IgD-negative memory B cell (primary cell): Measurements from ENCODE around the gene ZNF621. TPM values are rescaled to one million over a fixed set of nuclear protein-coding genes. Genes with fewer than 3 reads are reported as not detected.
"Not testable (repeated sequence)": the region's sequence is repeated elsewhere in the genome, so short reads cannot be mapped to it uniquely, and the experiment has no call there.

ENCODE experiments used
- H3K27ac Mint-ChIP-seq, 3 donors: one replicate each; pipeline ENCODE4 v1.8.0; 2020 to 2022; ENCODE audit warnings: mild to moderate bottlenecking in 3 of 3, mixed read lengths in 3 of 3, moderate library complexity in 1 of 3
- H3K27me3 Mint-ChIP-seq: one replicate; pipeline ENCODE4 v1.8.0; 2021; ENCODE audit warnings: mixed read lengths
- H3K36me3 Mint-ChIP-seq: one replicate; pipeline ENCODE4 v1.8.0; 2020; ENCODE audit warnings: mild to moderate bottlenecking, mixed read lengths
- H3K4me1 Mint-ChIP-seq, 3 donors: one replicate each; pipeline ENCODE4 v1.8.0; 2020 to 2022; ENCODE audit warnings: mixed read lengths in 3 of 3, mild to moderate bottlenecking in 1 of 3
- H3K4me3 Mint-ChIP-seq, 4 donors: one replicate each; pipeline ENCODE4 v1.8.0; 2020 to 2022; ENCODE audit warnings: mild to moderate bottlenecking in 4 of 4, mixed read lengths in 4 of 4, moderate library complexity in 3 of 4
- H3K9me3 Mint-ChIP-seq, 3 donors: one replicate each; pipeline ENCODE4 v1.8.0; 2020 to 2021; ENCODE audit warnings: mixed read lengths in 3 of 3, mild to moderate bottlenecking in 1 of 3
- polyA plus RNA-seq: library from polyadenylated mRNA; unstranded; fragments of 300-500 nt; fragmentation: Illumina TruSeq; gene quantifications from one replicate; pipeline ENCODE4 v1.2.3, GENCODE V29; 2021

ZNF621 gene
- polyA plus RNA-seq, 1 donor from 2014 or later: 3.8 TPM

DNA sequence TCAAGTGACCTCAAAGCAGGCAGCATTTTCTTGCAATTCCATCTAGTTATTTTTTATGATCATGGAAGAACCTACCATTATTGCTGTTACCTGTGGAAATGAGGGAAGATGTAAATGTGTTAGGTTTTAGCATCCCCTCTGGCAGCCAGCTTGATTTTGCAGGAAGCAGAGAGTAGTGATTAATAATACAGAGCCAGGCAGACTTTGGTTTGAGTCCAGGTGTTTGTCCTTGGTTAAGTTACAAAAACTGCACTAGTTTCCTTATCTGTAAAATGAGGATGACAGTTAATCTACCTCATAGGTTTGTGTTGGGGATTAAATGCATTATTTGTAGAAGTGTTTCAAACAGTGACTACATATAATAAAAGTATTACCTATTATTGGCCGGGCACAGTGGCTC is 6.7 kb upstream of the ZNF621 start:
- Mint-ChIP-seq H3K4me3 (no peak overlapping the region), H3K27me3 (no peaks in the 10 kb centered on the region), H3K27ac (peak overlapping the region in 1 of 3 donors; percentile 28), H3K9me3 (no peaks in the 10 kb centered on the region), H3K36me3 (peaks cover 7% of the 10 kb centered on the region), H3K4me1 (peaks cover 0 to 1% (median 0%) of the 10 kb centered on the region in 3 donors)

DNA sequence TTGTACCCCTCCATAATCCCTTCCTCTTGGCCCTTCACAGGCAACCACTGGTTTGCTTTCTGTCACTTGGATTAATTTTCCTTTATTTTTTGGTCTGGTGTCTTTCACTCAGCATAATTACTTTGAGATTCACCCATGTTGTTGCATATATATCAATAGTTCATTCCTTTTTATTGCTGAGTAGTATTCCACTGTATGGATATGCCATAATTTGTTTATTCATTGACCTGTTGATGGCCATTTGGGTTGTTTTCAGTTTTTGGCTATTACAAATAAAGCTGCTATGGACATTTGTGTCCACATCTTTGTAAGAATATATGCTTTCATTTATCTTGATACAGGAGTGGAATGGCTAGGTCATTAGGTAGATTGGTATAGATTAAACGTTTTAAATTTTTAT is 5.9 kb upstream of the ZNF621 start:
- peaks cover 0 to 4% (median under 1%) of the 10 kb centered on the region in 3 donors for H3K4me1 Mint-ChIP-seq
- no peaks in the 10 kb centered on the region for H3K9me3 Mint-ChIP-seq
- H3K27ac Mint-ChIP-seq: no peak overlapping the region
- H3K27me3 Mint-ChIP-seq: no peaks in the 10 kb centered on the region
- peaks cover 7% of the 10 kb centered on the region for H3K36me3 Mint-ChIP-seq
- H3K4me3 Mint-ChIP-seq: no peak overlapping the region

DNA sequence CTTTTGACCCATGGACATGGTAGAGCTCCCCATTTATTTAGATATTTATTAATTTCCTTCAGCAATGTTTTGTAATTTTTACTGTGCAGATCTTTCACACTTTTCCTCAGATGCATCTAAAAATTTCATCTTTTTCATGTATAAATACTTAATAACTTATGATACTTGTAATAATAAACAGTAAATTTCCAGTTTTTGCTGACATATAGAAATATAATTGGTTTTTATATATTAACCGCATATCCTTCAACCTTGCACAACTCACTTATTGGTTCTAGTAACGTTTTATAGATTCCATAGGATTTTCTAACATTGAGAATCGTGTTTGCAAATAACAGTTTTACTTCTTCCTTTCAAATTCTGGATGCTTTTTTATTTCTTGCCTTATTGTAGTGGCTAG is 3.5 kb upstream of the ZNF621 start:
- no peaks in the 10 kb centered on the region for H3K9me3 Mint-ChIP-seq
- H3K27ac Mint-ChIP-seq: peak overlapping the region; percentile 7 to 80 (median 25)
- H3K4me3 Mint-ChIP-seq: no peak overlapping the region
- peaks cover 14 to 19% (median 16%) of the 10 kb centered on the region in 3 donors for H3K4me1 Mint-ChIP-seq
- peaks cover 3% of the 10 kb centered on the region for H3K36me3 Mint-ChIP-seq
- no peaks in the 10 kb centered on the region for H3K27me3 Mint-ChIP-seq

DNA sequence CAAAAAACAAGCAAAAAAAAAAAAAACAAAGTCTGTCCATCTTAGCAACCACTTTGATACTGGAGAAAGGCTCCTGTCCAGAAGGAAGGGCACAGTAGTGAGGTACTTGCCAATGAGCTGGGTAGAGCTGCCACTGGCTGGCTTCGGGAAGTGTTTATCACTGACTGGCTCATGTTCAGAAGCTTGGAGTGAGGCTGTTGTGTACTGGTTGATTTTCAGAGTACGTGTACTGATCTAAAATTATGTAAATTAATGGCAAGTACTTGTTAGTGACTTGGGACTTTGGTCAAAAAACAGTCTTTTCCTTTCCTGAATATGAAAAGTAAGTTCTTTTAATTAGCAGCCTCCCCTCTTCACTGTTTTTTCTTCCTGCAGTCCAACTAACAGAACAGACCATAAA is 979 bp upstream of the ZNF621 start:
- Mint-ChIP-seq H3K4me3 (peak overlapping the region; percentile 49 to 99 (median 92)), H3K36me3 (peaks cover 9% of the 10 kb centered on the region), H3K27me3 (no peaks in the 10 kb centered on the region), H3K9me3 (no peaks in the 10 kb centered on the region), H3K27ac (peak overlapping the region; percentile 88 to 97 (median 97)), H3K4me1 (peaks cover 16 to 24% (median 20%) of the 10 kb centered on the region in 3 donors)

DNA sequence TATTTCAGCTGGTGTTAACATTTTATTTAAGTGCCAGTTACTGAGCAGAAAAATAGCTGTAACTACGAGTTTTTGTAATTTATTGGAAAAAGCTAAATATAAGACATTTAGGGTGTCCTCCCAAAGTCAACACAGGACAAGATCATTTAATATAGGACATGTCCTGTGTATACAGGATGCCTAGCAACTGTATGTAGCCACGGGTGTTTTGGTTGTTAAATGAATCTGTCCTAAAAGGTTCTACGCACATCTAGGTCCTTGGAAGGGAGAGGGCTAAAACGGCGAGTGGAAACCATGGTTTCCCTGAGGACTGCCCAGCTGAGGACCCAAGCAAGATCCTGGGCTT is 565 bp upstream of the ZNF621 start:
- Mint-ChIP-seq H3K9me3 (no peaks in the 10 kb centered on the region), H3K36me3 (peaks cover 11% of the 10 kb centered on the region), H3K27ac (peak overlapping the region; percentile 88 to 97 (median 97)), H3K4me1 (peaks cover 16 to 24% (median 20%) of the 10 kb centered on the region in 3 donors), H3K4me3 (peak overlapping the region; percentile 89 to 99 (median 98)), H3K27me3 (no peaks in the 10 kb centered on the region)

DNA sequence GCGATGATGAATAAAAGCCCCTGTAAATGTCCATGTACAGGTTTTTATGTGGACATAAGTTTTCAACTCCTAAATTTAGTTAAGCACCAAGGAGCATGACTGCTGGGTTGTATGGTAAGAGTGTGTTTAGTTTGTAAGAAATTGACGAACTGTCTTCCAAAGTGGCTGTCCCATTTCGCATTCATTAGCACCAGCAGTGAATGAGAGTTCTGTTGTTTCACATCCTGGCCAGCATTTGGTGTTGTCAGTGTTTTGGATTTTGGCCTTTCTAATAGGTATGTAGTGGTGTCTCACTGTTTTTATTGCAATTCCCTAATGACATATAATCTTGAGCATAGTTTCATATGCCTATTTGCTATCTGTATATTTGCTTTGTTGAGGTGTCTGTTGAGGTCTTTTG is 3.7 kb downstream of the ZNF621 start:
- peaks cover 0 to 7% (median 5%) of the 10 kb centered on the region in 3 donors for H3K9me3 Mint-ChIP-seq
- no peaks in the 10 kb centered on the region for H3K27me3 Mint-ChIP-seq
- H3K36me3 Mint-ChIP-seq: peaks cover 31% of the 10 kb centered on the region
- H3K4me1 Mint-ChIP-seq: peaks cover 16 to 25% (median 20%) of the 10 kb centered on the region in 3 donors
- peak overlapping the region in 1 of 4 donors; percentile 21 for H3K4me3 Mint-ChIP-seq
- peak overlapping the region in 1 of 3 donors; percentile 0 for H3K27ac Mint-ChIP-seq

DNA sequence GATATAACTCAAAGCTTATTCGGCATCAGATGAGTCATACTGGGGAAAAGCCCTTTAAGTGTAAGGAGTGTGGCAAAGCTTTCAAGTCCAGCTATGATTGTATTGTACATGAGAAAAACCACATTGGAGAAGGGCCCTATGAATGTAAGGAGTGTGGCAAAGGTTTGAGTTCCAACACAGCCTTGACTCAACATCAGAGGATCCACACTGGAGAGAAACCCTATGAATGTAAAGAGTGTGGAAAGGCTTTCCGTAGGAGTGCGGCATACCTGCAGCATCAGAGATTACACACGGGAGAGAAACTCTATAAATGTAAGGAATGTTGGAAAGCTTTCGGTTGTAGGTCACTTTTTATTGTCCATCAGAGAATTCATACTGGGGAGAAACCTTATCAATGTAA is 7.5 kb downstream of the ZNF621 start:
- H3K27me3 Mint-ChIP-seq: no peaks in the 10 kb centered on the region
- no peak overlapping the region for H3K27ac Mint-ChIP-seq
- peaks cover 0 to 5% (median 1%) of the 10 kb centered on the region in 3 donors for H3K4me1 Mint-ChIP-seq
- no peak overlapping the region for H3K4me3 Mint-ChIP-seq
- H3K36me3 Mint-ChIP-seq: peaks cover 50% of the 10 kb centered on the region
- peaks cover 0 to 7% (median 7%) of the 10 kb centered on the region in 3 donors for H3K9me3 Mint-ChIP-seq

DNA sequence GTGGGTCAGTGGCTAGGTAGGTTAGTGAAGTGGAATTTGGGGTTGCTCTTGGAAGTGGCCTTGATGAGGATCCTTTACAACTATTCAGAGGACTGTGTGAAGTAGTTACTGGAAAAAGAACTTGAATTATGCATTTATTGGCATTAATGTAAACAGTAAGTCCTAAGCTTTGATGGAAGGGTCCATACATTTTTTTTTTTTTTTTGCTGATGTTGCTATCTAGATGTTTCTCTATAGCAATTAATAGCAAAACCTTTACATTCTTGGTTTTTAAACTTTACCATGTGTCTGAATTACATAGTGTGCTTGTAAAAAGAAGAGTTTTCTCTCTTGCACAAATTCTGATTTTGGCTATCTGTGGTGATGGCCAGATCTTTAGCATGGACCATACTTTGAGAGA is 9.5 kb downstream of the ZNF621 start:
- peaks cover 0 to 2% (median 0%) of the 10 kb centered on the region in 3 donors for H3K4me1 Mint-ChIP-seq
- H3K27ac Mint-ChIP-seq: no peak overlapping the region
- peaks cover 4 to 13% (median 7%) of the 10 kb centered on the region in 3 donors for H3K9me3 Mint-ChIP-seq
- no peaks in the 10 kb centered on the region for H3K27me3 Mint-ChIP-seq
- H3K4me3 Mint-ChIP-seq: no peak overlapping the region
- H3K36me3 Mint-ChIP-seq: peaks cover 46% of the 10 kb centered on the region

DNA sequence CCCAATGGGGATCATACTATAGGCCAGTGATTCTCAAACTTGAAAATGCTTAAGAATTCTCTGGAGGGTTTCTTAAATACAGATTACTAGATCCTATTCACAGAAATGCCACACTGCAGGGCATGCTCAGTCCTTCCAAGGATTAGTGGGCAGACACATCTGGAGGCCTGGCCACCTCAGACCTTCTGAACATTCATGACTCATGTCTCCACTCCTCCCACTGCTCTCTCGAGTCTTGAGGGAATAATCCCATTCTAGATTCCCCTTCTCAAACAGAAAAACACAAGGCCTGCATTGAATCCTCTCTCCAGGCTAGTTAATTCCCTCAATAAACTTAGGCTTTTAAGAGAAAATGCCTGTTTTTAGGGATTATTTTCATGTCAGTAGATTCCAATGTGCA is 22.1 kb downstream of the ZNF621 start:
- Mint-ChIP-seq H3K27ac (no peak overlapping the region), H3K4me1 (no peaks in the 10 kb centered on the region), H3K4me3 (no peak overlapping the region), H3K36me3 (peaks cover 5% of the 10 kb centered on the region), H3K9me3 (peaks cover 0 to 7% (median 3%) of the 10 kb centered on the region in 3 donors), H3K27me3 (no peaks in the 10 kb centered on the region)

DNA sequence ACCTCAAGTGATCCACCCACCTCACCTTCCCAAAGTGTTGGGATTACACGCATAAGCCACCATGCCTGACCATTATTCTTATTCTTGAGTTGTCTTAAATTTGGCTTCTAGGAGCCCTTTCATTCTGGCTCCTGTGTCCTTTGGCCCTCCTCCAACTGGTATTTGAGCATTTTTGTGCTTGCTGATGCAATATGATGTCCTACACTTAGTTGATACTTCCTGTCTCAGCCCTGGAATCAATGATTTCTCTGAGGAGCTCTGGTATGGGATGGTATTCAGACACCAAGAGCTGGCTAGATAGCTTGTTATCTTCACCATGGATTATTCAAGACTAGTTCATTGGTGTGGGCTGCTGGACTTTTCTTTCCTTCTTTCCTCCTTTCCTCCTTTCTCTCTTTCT is 25.4 kb downstream of the ZNF621 start:
- Mint-ChIP-seq H3K27me3 (no peaks in the 10 kb centered on the region), H3K27ac (no peak overlapping the region), H3K4me3 (no peak overlapping the region), H3K36me3 (peaks cover 5% of the 10 kb centered on the region), H3K4me1 (no peaks in the 10 kb centered on the region), H3K9me3 (peaks cover 0 to 7% (median 3%) of the 10 kb centered on the region in 3 donors)

DNA sequence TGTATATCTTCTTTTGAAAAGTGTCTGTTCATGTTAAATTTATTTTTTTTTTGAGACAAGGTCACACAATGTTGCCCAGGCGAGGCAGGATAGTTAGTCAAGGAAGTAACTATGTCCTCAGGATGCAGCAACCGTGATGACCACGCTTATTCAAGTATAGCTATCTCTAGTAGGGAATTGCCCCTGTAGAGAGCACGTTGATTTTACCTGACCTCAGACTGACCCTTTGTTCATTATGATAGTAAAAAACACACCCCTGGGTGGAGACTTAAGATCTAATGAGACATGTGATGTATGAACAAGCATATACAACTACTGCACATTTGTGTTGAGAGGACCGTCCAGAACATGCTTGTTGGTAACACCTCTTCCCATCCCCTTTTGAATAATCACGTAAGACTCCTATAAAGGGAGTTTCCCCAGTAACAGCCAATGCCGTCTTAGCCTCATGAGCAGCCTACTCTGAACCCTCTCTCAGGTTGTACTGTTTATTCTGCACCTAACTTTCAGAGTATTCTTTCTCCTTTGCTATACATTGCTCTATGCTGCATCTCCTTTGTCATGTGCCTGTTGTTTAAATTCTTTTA is 32.9 kb downstream of the ZNF621 start:
- H3K36me3 Mint-ChIP-seq: peaks cover 10% of the 10 kb centered on the region
- no peak overlapping the region for H3K27ac Mint-ChIP-seq
- no peaks in the 10 kb centered on the region for H3K27me3 Mint-ChIP-seq
- no peak overlapping the region for H3K4me3 Mint-ChIP-seq
- peaks cover 0 to 9% (median 6%) of the 10 kb centered on the region in 3 donors for H3K4me1 Mint-ChIP-seq
- peaks cover 0 to 3% (median 2%) of the 10 kb centered on the region in 3 donors for H3K9me3 Mint-ChIP-seq

DNA sequence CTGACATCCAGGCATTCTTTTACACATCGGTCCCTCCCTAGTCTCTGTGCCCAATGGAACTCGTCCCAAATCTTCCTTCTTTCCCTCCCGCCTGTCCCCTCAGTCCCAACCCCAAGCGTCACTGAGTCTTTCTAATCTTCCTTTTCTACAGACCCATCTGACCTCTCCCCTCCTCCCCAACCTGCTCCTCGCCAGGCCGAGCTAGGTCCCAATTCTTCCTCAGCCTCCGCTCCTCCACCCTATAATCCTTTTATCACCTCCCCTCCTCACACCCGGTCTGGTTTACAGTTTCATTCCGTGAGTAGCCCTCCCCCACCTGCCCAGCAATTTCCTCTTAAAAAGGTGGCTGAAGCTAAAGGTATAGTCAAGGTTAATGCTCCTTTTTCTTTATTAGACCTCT is 37.7 kb downstream of the ZNF621 start:
- not testable (repeated sequence) for H3K4me1 Mint-ChIP-seq, H3K36me3 Mint-ChIP-seq, H3K9me3 Mint-ChIP-seq, H3K4me3 Mint-ChIP-seq, H3K27me3 Mint-ChIP-seq, H3K27ac Mint-ChIP-seq

DNA sequence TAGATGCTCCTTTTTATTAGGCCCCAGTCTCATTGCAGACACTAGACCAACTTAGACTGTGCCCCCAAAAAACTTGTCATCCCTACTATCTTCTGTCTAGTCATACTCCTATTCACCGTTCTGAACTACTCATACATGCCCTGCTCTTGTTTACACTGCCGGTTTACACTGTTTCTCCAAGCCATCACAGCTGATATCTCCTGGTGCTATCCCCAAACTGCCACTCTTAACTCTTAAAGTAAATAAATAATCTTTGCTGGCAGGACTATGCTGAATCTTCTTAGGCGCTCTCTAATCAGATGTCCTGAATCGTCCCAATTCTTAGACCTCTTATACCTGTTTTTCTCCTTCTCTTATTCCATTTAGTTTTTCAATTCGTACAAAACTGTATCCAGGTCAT is 40.9 kb downstream of the ZNF621 start:
- H3K27me3 Mint-ChIP-seq: not testable (repeated sequence)

DNA sequence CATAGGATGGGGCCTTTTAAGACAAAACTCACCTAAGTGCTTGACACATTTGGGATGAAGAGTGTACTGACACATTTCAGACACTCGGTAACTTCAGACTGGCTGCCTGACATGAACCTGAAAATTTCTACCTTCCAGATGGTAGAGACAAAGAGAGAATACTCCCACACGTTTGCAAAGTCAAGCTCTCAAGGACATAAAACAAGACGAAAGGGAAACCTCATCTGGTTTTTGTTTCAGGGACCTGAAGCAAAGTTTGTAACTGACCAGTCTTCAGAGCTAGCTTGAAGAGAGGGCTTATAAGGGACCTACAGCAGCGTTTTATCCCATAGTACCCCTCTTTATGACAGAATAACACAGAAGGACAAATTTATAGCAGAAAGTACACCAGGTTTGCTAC is 41.9 kb downstream of the ZNF621 start:
- Mint-ChIP-seq H3K4me1 (no peaks in the 10 kb centered on the region), H3K36me3 (peaks cover 10% of the 10 kb centered on the region), H3K27me3 (no peaks in the 10 kb centered on the region), H3K27ac (no peak overlapping the region), H3K4me3 (no peak overlapping the region), H3K9me3 (peaks cover 0 to 5% (median 0%) of the 10 kb centered on the region in 3 donors)

More for the DNA sequence above, 40.9 kb downstream of the ZNF621 start:
- H3K9me3 Mint-ChIP-seq, H3K4me1 Mint-ChIP-seq, H3K27ac Mint-ChIP-seq, H3K36me3 Mint-ChIP-seq, H3K4me3 Mint-ChIP-seq: not testable (repeated sequence)

DNA sequence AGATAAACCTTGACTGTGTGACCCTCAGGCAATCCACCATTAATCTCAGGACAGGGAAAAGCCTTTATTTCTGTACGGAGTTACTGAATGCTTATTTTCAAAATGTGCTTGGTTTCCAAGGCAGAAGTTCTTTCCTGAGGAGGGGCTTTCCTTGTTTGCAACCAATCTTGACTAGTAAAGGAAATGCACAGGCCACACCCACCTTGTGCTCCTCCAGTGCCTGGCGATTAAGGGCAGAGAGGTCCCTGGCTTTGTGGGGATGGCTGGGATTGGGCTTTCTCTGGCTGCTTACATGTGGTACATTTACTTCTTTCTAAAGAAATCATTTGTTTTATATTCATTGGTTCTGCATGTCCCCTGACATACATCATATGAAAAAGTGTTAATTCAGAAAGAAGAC is 47.8 kb downstream of the ZNF621 start:
- H3K9me3 Mint-ChIP-seq: peaks cover 0 to 5% (median 0%) of the 10 kb centered on the region in 3 donors
- peaks cover 5% of the 10 kb centered on the region for H3K27me3 Mint-ChIP-seq
- no peak overlapping the region for H3K27ac Mint-ChIP-seq
- no peaks in the 10 kb centered on the region for H3K4me1 Mint-ChIP-seq
- H3K36me3 Mint-ChIP-seq: peaks cover 4% of the 10 kb centered on the region
- H3K4me3 Mint-ChIP-seq: no peak overlapping the region

DNA sequence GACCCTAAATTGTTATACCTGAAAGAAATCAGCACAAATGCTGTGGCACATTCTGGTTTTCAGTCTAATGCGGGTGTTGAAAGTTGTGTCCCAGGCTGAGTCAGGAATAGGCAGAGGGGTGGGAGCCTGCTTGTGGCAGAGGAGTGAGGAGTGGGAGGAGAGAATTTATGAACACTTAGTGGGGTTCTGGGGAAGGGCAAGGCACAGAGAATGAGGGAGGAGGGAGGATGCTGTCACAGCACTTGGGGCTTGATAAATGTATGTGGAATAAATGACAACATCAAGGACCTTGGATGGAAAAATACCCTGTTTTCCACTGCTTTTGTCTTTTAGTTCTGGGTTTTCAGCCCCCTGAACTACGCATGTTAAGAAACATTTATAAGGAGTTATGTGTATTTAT is 49.3 kb downstream of the ZNF621 start:
- H3K9me3 Mint-ChIP-seq: no peaks in the 10 kb centered on the region
- no peaks in the 10 kb centered on the region for H3K4me1 Mint-ChIP-seq
- H3K4me3 Mint-ChIP-seq: no peak overlapping the region
- H3K27me3 Mint-ChIP-seq: peaks cover 7% of the 10 kb centered on the region
- H3K36me3 Mint-ChIP-seq: peaks cover 2% of the 10 kb centered on the region
- no peak overlapping the region for H3K27ac Mint-ChIP-seq
